T-helper 9 cell (primary cell): ENCODE results near the gene RNF11.
"Not testable (repeated sequence)": the region's sequence is repeated elsewhere in the genome, so short reads cannot be mapped to it uniquely, and the experiment has no call there.

Experiments
- DNase-seq: peaks from one replicate; pipeline ENCODE4 v3.0.0-alpha.2; 2020

Gene RNF11

DNA sequence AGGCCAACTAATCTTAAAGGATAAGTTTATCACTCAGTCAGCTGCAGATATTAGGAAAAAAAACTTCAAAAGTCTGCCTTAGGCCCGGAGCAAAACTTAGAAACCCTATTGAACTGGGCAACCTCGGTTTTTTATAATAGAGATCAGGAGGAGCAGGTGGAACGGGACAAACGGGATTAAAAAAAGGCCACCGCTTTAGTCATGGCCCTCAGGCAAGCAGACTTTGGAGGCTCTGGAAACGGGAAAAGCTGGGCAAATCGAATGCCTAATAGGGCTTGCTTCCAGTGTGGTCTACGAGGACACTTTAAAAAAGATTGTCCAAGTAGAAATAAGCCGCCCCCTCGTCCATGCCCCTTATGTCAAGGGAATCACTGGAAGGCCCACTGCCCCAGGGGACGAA, 7.6 kb upstream of the RNF11 start:
- DNase-seq = not testable (repeated sequence)

DNA sequence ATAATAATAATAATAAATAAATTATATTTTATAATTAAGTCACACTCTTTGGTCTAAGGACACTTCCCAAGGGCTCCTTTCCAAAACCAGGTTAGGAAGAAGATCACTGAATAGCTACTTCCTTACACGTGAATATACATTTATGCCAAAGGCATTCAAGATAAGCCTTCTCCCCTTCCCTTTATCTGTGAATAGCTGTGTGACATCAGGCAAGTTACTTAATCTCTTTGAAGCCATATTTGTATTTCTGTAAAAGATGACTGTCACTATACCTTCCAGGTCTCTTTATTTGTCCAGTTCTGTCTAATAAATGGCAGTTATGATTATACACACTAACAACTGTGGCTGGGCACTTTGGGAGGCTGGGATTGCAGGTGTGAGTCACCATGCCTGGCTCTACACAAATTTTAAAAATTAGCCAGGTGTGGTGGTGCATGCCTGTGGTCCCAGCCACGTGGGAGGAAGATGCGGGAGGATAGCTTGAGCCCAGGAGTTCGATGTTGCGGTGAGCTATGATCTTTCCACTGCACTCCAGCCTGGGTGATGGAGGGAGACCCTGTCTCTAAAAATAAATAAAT, 5.5 kb upstream of the RNF11 start:
- DNase-seq = no peak

- DNase-seq = no peak
Measured at GRCh38 chr1:51231120-51231519, 5.0 kb upstream of the RNF11 start.

- no peak for DNase-seq
Measured at GRCh38 chr1:51231896-51232295, 4.2 kb upstream of the RNF11 start.

- not testable (repeated sequence) for DNase-seq
Measured at GRCh38 chr1:51234236-51234635, 1.8 kb upstream of the RNF11 start.

DNA sequence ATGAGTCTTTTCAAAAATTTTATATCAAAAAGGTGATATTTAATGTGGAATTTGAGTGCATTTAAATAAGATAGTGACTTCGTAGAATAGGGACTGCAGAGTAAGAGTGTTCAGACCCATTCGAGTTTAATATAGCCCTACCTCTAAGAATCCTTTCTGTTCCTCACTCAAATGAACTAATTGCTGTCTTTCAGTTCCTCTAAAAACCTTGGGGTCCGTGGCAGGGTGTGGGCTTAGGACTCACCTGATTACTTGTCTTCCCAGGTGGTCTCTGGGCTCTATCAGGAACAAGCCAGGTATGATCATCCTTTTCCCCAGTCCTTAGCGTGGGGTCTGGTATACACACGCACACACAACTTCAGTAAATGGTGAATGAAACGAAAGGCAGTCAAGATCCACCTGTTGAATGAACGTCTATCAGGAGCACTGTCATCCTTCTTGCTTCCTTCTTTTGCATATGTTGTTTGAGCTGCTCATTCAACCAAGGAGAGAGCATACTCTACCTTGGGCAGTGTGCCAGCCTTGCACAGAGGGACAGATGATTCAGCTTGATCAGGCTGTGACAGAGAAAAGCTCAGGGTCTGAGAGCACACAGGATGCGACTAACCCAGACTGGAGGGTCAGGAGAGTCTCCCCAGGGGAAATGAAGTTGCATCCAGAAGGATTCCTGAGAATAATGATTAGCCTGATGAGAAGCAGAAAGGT, 1.2 kb upstream of the RNF11 start:
- DNase-seq = peak; percentile 13

DNA sequence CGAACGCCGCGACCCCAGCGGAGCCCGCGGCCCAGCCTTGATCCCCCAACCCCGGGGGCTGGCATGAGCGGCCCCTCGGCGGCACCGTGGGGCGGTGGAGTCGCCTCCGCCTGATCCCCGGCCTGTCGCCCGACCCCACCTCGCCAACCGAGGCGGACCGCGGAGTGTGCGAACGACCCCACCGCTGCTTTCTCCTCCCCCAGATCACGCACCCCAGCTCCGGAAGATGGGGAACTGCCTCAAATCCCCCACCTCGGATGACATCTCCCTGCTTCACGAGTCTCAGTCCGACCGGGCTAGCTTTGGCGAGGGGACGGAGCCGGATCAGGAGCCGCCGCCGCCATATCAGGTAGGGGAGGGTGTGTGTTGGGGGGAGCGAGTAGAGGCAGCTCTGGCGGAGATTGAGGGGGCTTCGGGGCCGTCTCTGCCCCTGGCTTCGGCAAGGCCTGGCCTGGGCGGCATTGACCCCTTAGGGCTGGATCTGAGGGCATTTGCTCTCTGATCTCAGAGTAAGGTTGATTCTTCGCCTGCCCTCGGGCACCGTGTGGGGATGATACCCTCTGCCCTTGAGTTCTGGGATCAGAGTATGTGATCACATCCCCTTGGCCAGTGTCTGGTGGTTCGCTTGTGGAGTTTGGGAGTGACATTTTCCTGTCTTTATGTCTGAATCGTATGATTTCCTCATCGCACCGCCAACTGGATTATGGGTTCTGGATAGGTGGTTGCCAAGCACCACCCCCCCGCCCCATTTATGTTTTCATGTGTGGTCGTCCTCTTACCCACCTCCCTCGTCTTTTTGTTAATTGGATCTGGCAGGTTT, 668 bp downstream of the RNF11 start:
- DNase-seq = peak; percentile 40

- DNase-seq = no peak
Measured at GRCh38 chr1:51237351-51238033, 1.4 kb downstream of the RNF11 start.

DNA sequence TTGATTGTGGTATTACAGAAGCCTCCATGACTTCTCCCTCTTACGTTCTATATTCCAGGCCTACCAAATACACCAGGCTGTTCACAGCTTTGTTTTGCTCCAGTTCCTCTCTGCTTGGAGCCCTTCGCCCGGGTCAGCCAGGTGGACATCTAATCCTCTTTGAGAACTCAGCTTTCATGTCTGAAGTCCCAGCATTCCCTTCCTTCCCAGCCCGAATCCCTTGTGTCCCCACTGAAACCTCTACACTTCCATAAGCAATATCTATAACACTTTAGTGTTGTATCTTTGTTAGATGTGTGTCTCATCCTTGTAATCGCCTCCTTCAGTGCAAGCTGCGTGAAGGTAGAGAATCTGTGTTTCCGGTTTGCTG, 1.9 kb downstream of the RNF11 start:
- DNase-seq = no peak

DNA sequence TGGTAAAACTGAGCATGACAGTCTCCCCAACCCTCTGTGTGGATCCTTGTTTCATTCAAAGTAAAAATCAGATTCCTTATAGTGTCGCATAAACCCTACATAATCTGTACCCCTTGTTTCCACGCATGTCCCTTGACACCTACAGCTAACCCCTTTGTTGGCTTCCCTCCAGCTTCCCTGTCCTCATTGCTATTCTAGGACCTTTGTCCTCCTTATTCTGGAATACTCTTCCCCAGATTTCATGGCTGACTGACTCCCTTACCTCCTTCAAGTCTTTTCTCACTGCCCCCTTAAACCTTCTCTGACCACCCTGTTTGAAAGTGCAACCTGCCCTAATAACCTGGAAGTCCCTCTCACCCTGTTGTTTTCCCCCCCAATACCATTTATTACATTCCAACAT, 4.0 kb downstream of the RNF11 start:
- no peak for DNase-seq

GRCh38 chr1:51241119-51241518, 5.0 kb downstream of the RNF11 start:
- DNase-seq = no peak

- no peak for DNase-seq
Measured at GRCh38 chr1:51242546-51242945, 6.5 kb downstream of the RNF11 start.

DNA sequence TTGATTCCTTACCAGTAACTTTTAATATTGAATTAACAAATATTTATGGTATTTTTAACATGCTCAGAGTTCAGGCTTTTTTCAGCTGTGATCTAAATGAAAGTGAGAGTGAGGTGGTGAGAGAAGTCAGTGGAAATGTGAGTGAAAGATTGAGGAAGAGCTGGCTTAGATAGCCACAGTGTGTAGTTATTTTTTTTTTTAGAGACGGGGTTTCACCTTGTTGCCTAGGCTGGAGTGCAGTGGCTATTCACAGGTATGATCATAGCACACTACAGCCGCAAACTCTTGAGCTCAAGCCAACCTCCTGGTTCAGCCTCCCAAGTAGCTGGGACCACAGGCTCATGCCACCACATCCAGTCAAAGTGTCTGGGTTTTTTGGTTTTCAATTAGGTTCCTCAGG, 10.9 kb downstream of the RNF11 start:
- no peak for DNase-seq

- no peak for DNase-seq
Measured at GRCh38 chr1:51247499-51247898, 11.4 kb downstream of the RNF11 start.

DNA sequence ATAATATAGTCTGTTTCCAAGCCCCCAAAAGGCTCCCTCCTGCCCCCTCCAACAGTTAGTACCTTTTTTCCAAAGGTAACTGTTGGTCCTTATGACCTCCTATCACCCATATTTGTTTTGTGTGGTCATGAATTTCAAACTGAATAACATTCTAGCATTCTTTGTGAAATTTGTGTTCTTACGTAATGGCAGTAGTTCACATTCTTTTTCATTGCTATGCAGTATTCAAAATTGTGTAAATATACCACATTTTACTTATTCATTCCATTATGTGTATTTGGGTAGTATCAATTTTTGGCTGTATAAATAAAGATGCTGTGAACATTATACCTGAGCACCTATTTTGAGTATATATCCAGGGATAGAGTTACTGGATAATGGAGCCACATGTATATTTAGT, 13.4 kb downstream of the RNF11 start:
- DNase-seq = no peak

GRCh38 chr1:51250729-51251128, 14.7 kb downstream of the RNF11 start:
- not testable (repeated sequence) for DNase-seq

DNA sequence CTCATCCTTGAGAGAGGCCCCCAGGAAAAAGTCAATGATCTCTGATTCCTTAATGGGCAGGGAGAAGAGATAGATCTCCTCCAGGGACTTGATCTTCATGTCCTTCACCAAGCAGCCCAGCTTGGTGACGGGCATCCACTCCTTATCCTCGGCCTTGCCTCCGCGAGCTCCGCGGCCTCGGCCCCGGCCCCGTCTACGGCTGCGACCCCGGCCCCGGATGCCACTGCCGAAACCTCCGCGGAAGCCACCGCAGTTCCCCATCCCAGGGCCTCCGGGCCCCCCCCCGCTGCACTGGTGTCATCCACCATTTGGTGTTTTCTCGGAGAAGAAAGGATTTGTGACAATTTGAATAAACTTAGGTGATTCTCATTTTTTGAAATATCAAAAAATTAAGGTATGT, 15.1 kb downstream of the RNF11 start:
- not testable (repeated sequence) for DNase-seq

- no peak for DNase-seq
Measured at GRCh38 chr1:51252366-51252765, 16.3 kb downstream of the RNF11 start.

- no peak for DNase-seq
Measured at GRCh38 chr1:51253691-51254090, 17.6 kb downstream of the RNF11 start.

DNA sequence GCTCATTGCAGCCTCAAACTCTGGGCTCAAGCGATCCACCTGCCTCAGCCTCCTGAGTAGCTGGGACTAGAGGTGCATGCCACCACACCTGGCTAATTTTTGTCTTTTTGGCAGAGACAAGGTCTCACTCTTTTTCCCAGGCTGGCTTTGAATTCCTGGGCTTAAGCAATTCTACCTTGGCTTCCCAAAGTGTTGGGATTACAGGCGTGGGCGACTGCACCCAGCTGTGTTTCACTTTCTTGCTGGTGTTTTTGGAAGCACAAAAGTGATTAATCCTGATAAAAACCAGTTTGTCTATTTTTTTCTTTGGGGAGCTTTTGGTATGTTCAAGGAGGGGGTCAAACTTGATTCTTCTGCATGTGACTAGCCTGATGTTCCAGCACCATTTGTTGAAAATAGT, 19.3 kb downstream of the RNF11 start:
- DNase-seq = no peak

DNA sequence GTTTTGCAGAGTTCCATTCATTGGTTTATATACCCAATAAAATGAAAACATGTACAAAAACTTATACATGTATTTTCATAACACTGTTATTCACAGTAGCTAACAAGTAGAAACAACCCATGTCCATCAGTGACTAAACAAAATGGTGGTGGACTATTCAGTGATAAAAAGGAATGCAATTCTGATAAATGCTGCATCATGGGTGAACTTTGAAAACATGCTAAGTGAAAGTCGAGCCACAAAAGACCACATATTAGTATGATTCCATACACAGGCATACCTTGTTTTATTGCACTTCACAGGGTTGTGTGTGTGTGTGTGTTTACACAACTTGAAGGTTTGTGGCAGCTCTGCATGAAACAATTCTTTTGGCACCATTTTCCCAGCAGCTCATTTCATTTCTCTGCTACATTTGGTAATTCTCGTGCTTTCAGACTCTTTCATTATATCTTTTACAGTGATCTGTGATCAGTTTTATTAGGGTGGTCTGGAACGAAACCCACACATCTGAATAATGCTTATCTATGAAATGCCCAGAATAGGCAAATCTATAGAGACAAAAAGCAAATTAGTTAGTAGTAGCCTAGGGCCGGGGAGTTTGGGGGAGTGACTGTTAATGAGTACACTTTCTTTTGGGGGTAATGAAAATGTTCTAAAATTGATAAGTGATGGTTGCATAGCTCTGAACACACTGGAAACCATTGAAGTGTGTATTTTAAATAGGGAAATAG, 27.2 kb downstream of the RNF11 start:
- DNase-seq = no peak

DNA sequence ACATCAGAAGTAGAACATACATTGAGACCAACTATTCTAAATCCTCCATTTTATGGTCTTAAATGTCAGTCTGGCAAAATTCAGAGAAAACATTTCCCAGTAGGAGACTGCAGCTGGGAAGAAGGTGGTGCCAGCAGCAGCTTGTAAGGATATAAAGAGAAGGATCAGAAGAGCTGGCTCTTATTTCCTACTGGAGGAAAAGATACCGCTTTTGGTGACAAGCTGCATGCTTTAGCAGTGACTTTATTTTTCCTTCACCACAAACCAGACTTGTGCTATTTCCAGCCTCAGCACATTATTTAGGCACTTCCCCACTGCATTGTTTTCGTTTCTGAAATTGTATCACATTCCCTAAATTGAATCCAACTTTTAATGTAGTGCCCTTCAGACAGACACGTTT, 28.4 kb downstream of the RNF11 start:
- no peak for DNase-seq

DNA sequence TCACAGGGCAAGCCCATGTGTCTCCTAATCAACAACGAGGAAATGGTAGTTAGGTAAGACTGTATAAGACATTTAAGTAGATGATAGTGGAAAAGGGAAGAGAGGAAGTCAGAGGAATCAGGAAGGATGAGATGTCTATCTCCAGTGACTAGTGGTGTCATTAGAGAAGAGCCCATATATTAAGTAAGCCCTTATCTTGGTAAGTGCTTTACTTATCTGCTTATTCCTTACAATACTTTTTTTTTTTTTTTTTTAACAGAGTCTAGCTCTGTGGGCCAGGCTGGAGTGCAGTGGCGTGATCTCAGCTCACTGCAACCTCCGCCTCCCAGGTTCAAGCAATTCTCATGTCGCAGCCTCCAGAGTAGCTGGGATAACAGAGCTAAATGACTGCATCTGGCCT, 29.5 kb downstream of the RNF11 start:
- no peak for DNase-seq
